GM12878 (cell line): ENCODE results near the gene PDE6D. TPM values are rescaled to one million over a fixed set of nuclear protein-coding genes. Genes with fewer than 3 reads are reported as not detected.

Experiments
- ATAC-seq: fragments of 200-7000 bp; cut with Tn5 transposase; 3 replicates; pipeline ENCODE4 v1.9.1; 2020; ENCODE audit warnings: mild to moderate bottlenecking, moderate library complexity
- BruUV-seq: library from RNA; stranded (reverse); fragments of 400-500 nt; replicated peaks from 2 replicates; lab custom pipeline; 2021; lab: Mats Ljungman, UMichigan
- CTCF ChIA-PET: fragments of 300-600 bp; sonication (Branson Sonifier 250); formaldehyde crosslinking; extraction: SDS; loops from one replicate; lab custom pipeline; 2021; ENCODE audit warnings: inconsistent platforms; lab: Yijun Ruan, JAX
- POLR2A ChIA-PET: fragments of 350-600 bp; formaldehyde crosslinking; extraction: SDS; loops from one replicate; lab custom pipeline; 2021; ENCODE audit warnings: inconsistent platforms; lab: Charles Lee
- RAD21 ChIA-PET: fragments of 300-600 bp; sonication (Branson Sonifier 250); formaldehyde crosslinking; loops from one replicate; lab custom pipeline; 2023; ENCODE audit warnings: antibody characterized with exemption; ENCODE audit not compliant: unreplicated experiment; lab: Charles Lee
- SMC1A ChIA-PET: fragments of 300-600 bp; sonication (Branson Sonifier 250); formaldehyde crosslinking; loops from one replicate; lab custom pipeline; 2023; ENCODE audit not compliant: unreplicated experiment, uncharacterized antibody; lab: Charles Lee
- DNase-seq: peaks from one replicate; pipeline ENCODE4 v3.0.0-alpha.2; 2011; ENCODE audit warnings: low read depth, low spot score
- FAIRE-seq: peaks from 3 replicates; lab custom pipeline; 2011; peaks lifted over from hg19 to GRCh38; lab: Jason Lieb, UNC
- H2AFZ ChIP-seq: 2 replicates; pipeline ENCODE4 v1.6.0; 2011; ENCODE audit warnings: low read depth, low read length, control low read depth; ENCODE audit not compliant: control insufficient read depth
- H3K27ac ChIP-seq: 2 replicates; pipeline ENCODE4 v1.5.1; 2011; ENCODE audit warnings: control low read depth; ENCODE audit not compliant: control insufficient read depth, insufficient read depth
- H3K27me3 ChIP-seq, 2 experiments: replicated peaks in 1 of 2; 2 replicates each; pipeline versions ENCODE4 v1.6.0 to v1.6.1; 2011; ENCODE audit warnings: low read length in 1 of 2; ENCODE audit not compliant: control insufficient read depth in 2 of 2, insufficient read depth in 2 of 2
- H3K36me3 ChIP-seq, 2 experiments: 2 replicates each; pipeline ENCODE4 v1.5.1; 2011; ENCODE audit warnings: low read length in 1 of 2; ENCODE audit not compliant: control insufficient read depth in 2 of 2, insufficient read depth in 2 of 2
- H3K4me1 ChIP-seq: 2 replicates; pipeline ENCODE4 v1.6.1; 2011; ENCODE audit warnings: mild to moderate bottlenecking, low read length, moderate library complexity, mixed read lengths; ENCODE audit not compliant: control insufficient read depth, insufficient read depth
- H3K4me2 ChIP-seq: 2 replicates; pipeline ENCODE4 v1.6.0; 2011; ENCODE audit warnings: control low read depth; ENCODE audit not compliant: control insufficient read depth, insufficient read depth
- H3K4me3 ChIP-seq: fragments of 200-600 bp; sonication (generic); 2 replicates; pipeline ENCODE4 v1.5.1; 2016
- H3K79me2 ChIP-seq: 2 replicates; pipeline ENCODE4 v1.6.0; 2011; ENCODE audit warnings: low read length; ENCODE audit not compliant: control insufficient read depth, insufficient read depth
- H3K9ac ChIP-seq: 2 replicates; pipeline ENCODE4 v1.8.0; 2011; ENCODE audit warnings: low read length, control low read depth, mixed read lengths; ENCODE audit not compliant: control insufficient read depth, insufficient read depth
- H3K9me3 ChIP-seq: replicated peaks from 3 replicates; pipeline ENCODE4 v1.5.1; 2011; ENCODE audit warnings: mild to moderate bottlenecking, low read length; ENCODE audit not compliant: control insufficient read depth, insufficient read depth
- H4K20me1 ChIP-seq: 2 replicates; pipeline ENCODE4 v1.6.0; 2011; ENCODE audit not compliant: control insufficient read depth, insufficient read depth
- IRF4 ChIP-seq: IDR thresholded peaks from 2 replicates; pipeline ENCODE4 v1.6.1; 2011; ENCODE audit warnings: low read depth, low read length
- TCF3 ChIP-seq: IDR thresholded peaks from 2 replicates; pipeline ENCODE4 v1.6.1; 2012; ENCODE audit warnings: low read depth, mild to moderate bottlenecking, low read length, borderline replicate concordance; ENCODE audit not compliant: insufficient read depth
- ZBTB4 ChIP-seq: fragments of 450-650 bp; formaldehyde crosslinking; IDR thresholded peaks from 2 replicates; pipeline ENCODE4 v1.4.0; 2022; ENCODE audit warnings: mild to moderate bottlenecking, moderate library complexity
- WGBS: methylation state at CpG from one replicate; pipeline ENCODE4 v1.1.6; 2016; ENCODE audit warnings: low lambda C conversion rate; ENCODE audit not compliant: insufficient replicate concordance, insufficient coverage; ENCODE audit errors: missing lambda C conversion rate; 5-methylcytosine and 5-hydroxymethylcytosine counted together
- in situ Hi-C: fragments of 300-500 bp; cut with MboI; formaldehyde crosslinking; loops from 9 replicates; pipeline ENCODE4 v1.14.3; 2018; ENCODE audit warnings: mixed read lengths
- intact Hi-C: fragments of 100-400 bp; cut with micrococcal nuclease; formaldehyde crosslinking; loops from one replicate; pipeline ENCODE4 v1.14.2; 2022; ENCODE audit not compliant: unreplicated experiment
- polyA plus RNA-seq, 11 experiments: library from polyadenylated mRNA; depleted of rRNA in 4 of 11; unstranded in 6 of 11; stranded (reverse) in 5 of 11; fragments of >200 nt; fragmentation: Nextera tagmentation in 4 of 11; fragmentation: Illumina TruSeq in 1 of 11; extraction: Ambion mirVana in 4 of 11; extraction: Trizol in 1 of 11; gene quantifications; 1 replicate in 1 of 11; 2 replicates in 10 of 11; pipeline versions ENCODE4 v1.2.1 to v1.2.3, GENCODE V29; 2011 to 2016; ENCODE audit warnings: inconsistent platforms in 2 of 11, missing spikeins in 2 of 11, low read depth in 1 of 11
- small RNA-seq: library from RNA; depleted of rRNA; stranded (forward); fragments of <200 nt; gene quantifications from one replicate; pipeline ENCODE3, GENCODE V24; 2014
- total RNA-seq, 4 experiments: library from RNA; depleted of rRNA in 3 of 4; stranded (reverse); fragments of >200 nt in 3 of 4; fragmentation: Illumina TruSeq in 1 of 4; extraction: Trizol in 1 of 4; gene quantifications; 2 replicates each; pipeline versions ENCODE4 v1.2.1 to v1.2.3, GENCODE V29; 2013 to 2021

Gene PDE6D
- total and polyA plus RNA-seq, 10 of the 15 experiments (the other 5 are each of a cell fraction or from before 2014, with no cell fraction given) = 8.2 to 69.4 (median 56.2) TPM

GRCh38 chr2:231682603-231683291, 98.3 kb downstream of the PDE6D start:
- H3K4me2 ChIP-seq = no peak overlapping the region
- CTCF ChIA-PET = interaction anchor here (22.2 kb wide), 1 partner anchor 34 kb away, joined by 811 read pairs; no protein-coding TSS in a partner anchor
- in situ Hi-C loops = no loop called here
- 99% methylated on average over 11 of the region's 11 CpGs for WGBS
- no peak for TF ChIP-seq ZBTB4 (CRISPR knock-in tag)
- no peak for TF ChIP-seq TCF3
- no peak for TF ChIP-seq IRF4
- TF ChIP-seq, all 136 proteins: peak for 0
- Histone ChIP-seq H3K36me3 (no peaks in the 10 kb centered on the region), H3K79me2 (peaks cover 4% of the 10 kb centered on the region), H3K27ac (no peak overlapping the region), H2AFZ (no peak overlapping the region), H3K9me3 (no peaks in the 10 kb centered on the region), H4K20me1 (no peaks in the 10 kb centered on the region), H3K9ac (no peak overlapping the region), H3K4me3 (no peak overlapping the region), H3K27me3 (no peaks in the 10 kb centered on the region), H3K4me1 (peaks cover 20% of the 10 kb centered on the region)
- DNase-seq (no peak), ATAC-seq (no peak), FAIRE-seq (no peak)
- intact Hi-C loops = no loop called here
- ChIA-PET POLR2A (interaction anchor here (0.8 to 2.5 kb wide), 3 partner anchors 11 to 31 kb away, joined by 3 to 6 read pairs (median 4); no protein-coding TSS in a partner anchor), SMC1A (interaction anchor here (2.4 kb wide), 1 partner anchor 32 kb away, joined by 12 read pairs; no protein-coding TSS in a partner anchor), RAD21 (interaction anchor here (24.6 kb wide), 1 partner anchor 34 kb away, joined by 463 read pairs; no protein-coding TSS in a partner anchor)
- no TSS peak for BruUV-seq

Small RNAs within 50 kb of the gene (small RNA-seq; reads per million reads assigned to genes)
- gene AC073476.4 (not detected), gene RF00015 (not detected)

Other genes with a start within 250 kb of the PDE6D start
- gene TEX44, start 188.4 kb downstream of the PDE6D start, total RNA-seq (2014; rRNA removed) = not detected in 2 replicates
- gene TEX44, start 188.4 kb downstream of the PDE6D start, total RNA-seq (2014; rRNA removed; fragmentation: Illumina TruSeq; extraction: Trizol) = not detected in 2 replicates
- not detected in 2 replicates for gene TEX44, start 188.4 kb downstream of the PDE6D start, total RNA-seq (2021)
- gene TEX44, start 188.4 kb downstream of the PDE6D start, polyA plus RNA-seq (2011; rRNA removed) = not detected in 2 replicates
- not detected in 2 replicates for gene TEX44, start 188.4 kb downstream of the PDE6D start, polyA plus RNA-seq (2014; fragmentation: Illumina TruSeq; extraction: Trizol)
- not detected for gene TEX44, start 188.4 kb downstream of the PDE6D start, polyA plus RNA-seq (2014; fragmentation: Nextera tagmentation; extraction: Ambion mirVana)
- not detected in 2 replicates for gene TEX44, start 188.4 kb downstream of the PDE6D start, polyA plus RNA-seq (2014; rRNA removed)
- not detected for gene TEX44, start 188.4 kb downstream of the PDE6D start, polyA plus RNA-seq (2016; fragmentation: Nextera tagmentation; extraction: Ambion mirVana)
- gene PTMA, start 72.8 kb downstream of the PDE6D start, total RNA-seq (2014; rRNA removed) = 1,683 and 1,891 TPM in 2 replicates
- gene PTMA, start 72.8 kb downstream of the PDE6D start, total RNA-seq (2014; rRNA removed; fragmentation: Illumina TruSeq; extraction: Trizol) = 3,682 and 3,944 TPM in 2 replicates
- 2,403 and 2,413 TPM in 2 replicates for gene PTMA, start 72.8 kb downstream of the PDE6D start, total RNA-seq (2021)
- 1,144 and 1,534 TPM in 2 replicates for gene PTMA, start 72.8 kb downstream of the PDE6D start, polyA plus RNA-seq (2011; rRNA removed)
- gene PTMA, start 72.8 kb downstream of the PDE6D start, polyA plus RNA-seq (2014; fragmentation: Illumina TruSeq; extraction: Trizol) = 2,851 and 4,022 TPM in 2 replicates
- 1,000 to 10,000 TPM; 3,548 to 5,018 TPM for gene PTMA, start 72.8 kb downstream of the PDE6D start, polyA plus RNA-seq (2014; fragmentation: Nextera tagmentation; extraction: Ambion mirVana)
- 2,120 and 2,624 TPM in 2 replicates for gene PTMA, start 72.8 kb downstream of the PDE6D start, polyA plus RNA-seq (2014; rRNA removed)
- 1,000 to 10,000 TPM; 3,379 to 3,894 TPM for gene PTMA, start 72.8 kb downstream of the PDE6D start, polyA plus RNA-seq (2016; fragmentation: Nextera tagmentation; extraction: Ambion mirVana)
- 30.6 and 40.2 TPM in 2 replicates for gene COPS7B, start 5.2 kb upstream of the PDE6D start, total RNA-seq (2014; rRNA removed)
- gene COPS7B, start 5.2 kb upstream of the PDE6D start, total RNA-seq (2014; rRNA removed; fragmentation: Illumina TruSeq; extraction: Trizol) = 17.6 and 18.0 TPM in 2 replicates
- gene COPS7B, start 5.2 kb upstream of the PDE6D start, total RNA-seq (2021) = 37.1 and 40.6 TPM in 2 replicates
- 46.6 and 58.8 TPM in 2 replicates for gene COPS7B, start 5.2 kb upstream of the PDE6D start, polyA plus RNA-seq (2011; rRNA removed)
- 28.5 and 39.0 TPM in 2 replicates for gene COPS7B, start 5.2 kb upstream of the PDE6D start, polyA plus RNA-seq (2014; fragmentation: Illumina TruSeq; extraction: Trizol)
- 1 to 10 TPM; 6.3 to 9.6 TPM for gene COPS7B, start 5.2 kb upstream of the PDE6D start, polyA plus RNA-seq (2014; fragmentation: Nextera tagmentation; extraction: Ambion mirVana)
- gene COPS7B, start 5.2 kb upstream of the PDE6D start, polyA plus RNA-seq (2014; rRNA removed) = 46.6 and 50.3 TPM in 2 replicates
- 10 to 100 TPM; 42.8 to 44.1 TPM for gene COPS7B, start 5.2 kb upstream of the PDE6D start, polyA plus RNA-seq (2016; fragmentation: Nextera tagmentation; extraction: Ambion mirVana)
- not detected in 2 replicates for gene NPPC, start 145.1 kb upstream of the PDE6D start, total RNA-seq (2014; rRNA removed)
- not detected in 2 replicates for gene NPPC, start 145.1 kb upstream of the PDE6D start, total RNA-seq (2014; rRNA removed; fragmentation: Illumina TruSeq; extraction: Trizol)
- gene NPPC, start 145.1 kb upstream of the PDE6D start, total RNA-seq (2021) = not detected in 2 replicates
- gene NPPC, start 145.1 kb upstream of the PDE6D start, polyA plus RNA-seq (2011; rRNA removed) = not detected in 2 replicates
- not detected in 2 replicates for gene NPPC, start 145.1 kb upstream of the PDE6D start, polyA plus RNA-seq (2014; fragmentation: Illumina TruSeq; extraction: Trizol)
- not detected for gene NPPC, start 145.1 kb upstream of the PDE6D start, polyA plus RNA-seq (2014; fragmentation: Nextera tagmentation; extraction: Ambion mirVana)
- not detected in 2 replicates for gene NPPC, start 145.1 kb upstream of the PDE6D start, polyA plus RNA-seq (2014; rRNA removed)
- gene NPPC, start 145.1 kb upstream of the PDE6D start, polyA plus RNA-seq (2016; fragmentation: Nextera tagmentation; extraction: Ambion mirVana) = under 1 TPM in 1 of 2 experiments, not detected in 1; 0.15 TPM
- gene DIS3L2, start 180.4 kb upstream of the PDE6D start, total RNA-seq (2014; rRNA removed) = 20.8 and 25.4 TPM in 2 replicates
- 12.0 and 12.7 TPM in 2 replicates for gene DIS3L2, start 180.4 kb upstream of the PDE6D start, total RNA-seq (2014; rRNA removed; fragmentation: Illumina TruSeq; extraction: Trizol)
- gene DIS3L2, start 180.4 kb upstream of the PDE6D start, total RNA-seq (2021) = 21.0 and 27.1 TPM in 2 replicates
- 4.5 and 7.8 TPM in 2 replicates for gene DIS3L2, start 180.4 kb upstream of the PDE6D start, polyA plus RNA-seq (2011; rRNA removed)
- gene DIS3L2, start 180.4 kb upstream of the PDE6D start, polyA plus RNA-seq (2014; fragmentation: Illumina TruSeq; extraction: Trizol) = 11.2 and 14.3 TPM in 2 replicates
- 1 to 10 TPM; 3.5 to 4.8 TPM for gene DIS3L2, start 180.4 kb upstream of the PDE6D start, polyA plus RNA-seq (2014; fragmentation: Nextera tagmentation; extraction: Ambion mirVana)
- 18.5 and 19.1 TPM in 2 replicates for gene DIS3L2, start 180.4 kb upstream of the PDE6D start, polyA plus RNA-seq (2014; rRNA removed)
- gene DIS3L2, start 180.4 kb upstream of the PDE6D start, polyA plus RNA-seq (2016; fragmentation: Nextera tagmentation; extraction: Ambion mirVana) = 10 to 100 TPM; 17.8 to 18.1 TPM